GM19438 (cell line): Measurements from ENCODE around the gene PKMYT1.

Source experiments
- ATAC-seq: cut with Tn5 transposase; IDR thresholded peaks from one replicate; pipeline ENCODE4 v1.9.1; 2021; ENCODE audit warnings: low read depth; ENCODE audit not compliant: unreplicated experiment

Gene PKMYT1

GRCh38 chr16:2980227-2981176 is at the start of gene PKMYT1:
Gene PKMYT1 (minus strand): TSS chr16:2980446. CDS start chr16:2979657, 789 bp downstream.
- ATAC-seq: peak; percentile 56

- ATAC-seq: no peak
Measured at GRCh38 chr16:3029491-3030221, 49.4 kb upstream of the PKMYT1 start.

DNA sequence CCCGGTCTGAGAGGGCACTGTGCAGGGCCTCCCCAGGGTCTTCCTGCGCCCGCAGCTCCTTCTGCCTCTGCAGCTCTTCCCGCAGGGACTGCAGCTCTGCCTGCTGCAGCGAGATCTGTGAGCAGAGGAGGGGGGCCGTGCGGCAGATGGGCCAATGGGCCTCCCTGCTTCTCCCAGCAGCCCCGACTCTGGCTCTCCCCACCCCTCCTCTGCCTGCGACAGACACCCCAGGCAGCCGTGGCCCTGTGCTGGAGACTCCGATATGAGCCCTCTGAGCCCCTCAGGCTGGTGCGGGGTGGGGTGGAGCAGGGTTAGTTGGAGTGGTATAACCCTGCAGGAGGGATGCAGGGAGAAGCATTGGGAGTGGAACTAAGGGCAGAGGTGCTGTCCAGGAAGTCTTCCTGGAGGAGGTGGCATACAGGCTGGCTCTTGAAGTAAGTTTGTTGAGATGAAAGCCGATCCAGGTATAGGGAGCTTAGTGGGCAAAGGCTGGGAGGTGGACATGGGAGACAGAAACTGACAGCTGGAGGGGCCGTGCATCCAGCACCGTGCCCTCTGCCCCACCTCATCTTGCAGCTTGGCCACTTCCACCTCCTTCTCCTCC is 48.6 kb upstream of the PKMYT1 start:
- ATAC-seq: no peak

DNA sequence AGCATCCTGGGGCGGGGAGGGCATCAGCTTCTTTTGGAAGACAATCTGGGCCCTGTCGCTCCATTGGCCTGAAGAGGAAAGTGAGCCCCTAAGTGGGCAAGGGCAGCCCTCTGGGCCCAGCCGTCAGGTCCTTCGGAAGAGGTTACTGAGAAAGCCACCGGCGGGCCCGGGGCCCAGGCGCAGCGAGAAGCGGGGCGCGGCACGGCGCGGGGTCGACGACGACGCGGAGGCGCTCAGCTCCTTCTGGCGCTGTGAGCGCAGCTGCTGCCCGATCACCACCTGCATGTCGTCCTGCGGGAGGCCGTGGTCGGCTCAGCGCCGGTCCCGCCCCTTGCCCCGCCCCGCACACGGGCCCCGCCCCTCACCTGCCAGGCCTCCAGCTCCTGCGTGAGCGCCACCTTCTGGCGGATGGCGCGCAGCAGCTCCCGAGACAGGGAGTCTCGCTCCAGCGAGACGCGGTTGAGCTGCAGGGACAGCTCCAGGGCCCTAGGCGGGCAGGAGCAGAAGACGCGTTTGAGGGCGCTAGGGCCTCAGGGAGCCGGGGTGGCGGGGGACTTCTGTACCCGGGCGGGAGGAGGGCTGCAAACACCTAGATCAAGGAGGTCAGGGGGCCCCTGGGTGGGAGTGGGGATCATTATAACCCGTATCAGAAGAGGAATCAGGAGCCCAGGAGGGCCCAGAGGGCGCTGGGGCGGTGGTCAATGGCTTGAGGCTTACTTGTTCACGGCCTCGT is 47.9 kb upstream of the PKMYT1 start:
- ATAC-seq: peak; percentile 38

DNA sequence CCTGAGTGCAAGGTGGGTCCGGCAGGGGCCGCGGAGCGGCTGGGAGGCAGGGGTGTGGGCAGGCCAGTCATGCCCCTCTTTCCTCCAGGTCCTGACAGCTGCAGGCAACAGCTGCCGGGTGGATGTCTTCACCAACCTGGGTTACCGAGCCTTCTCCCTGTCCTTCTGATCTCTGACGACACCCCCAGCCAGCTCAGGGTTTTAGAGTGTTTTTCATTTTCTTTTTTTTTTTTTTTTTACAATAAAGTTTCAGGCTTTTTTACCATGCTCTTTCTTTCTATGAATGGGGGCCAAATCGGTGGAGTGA is 47.2 kb upstream of the PKMYT1 start:
- ATAC-seq: no peak

DNA sequence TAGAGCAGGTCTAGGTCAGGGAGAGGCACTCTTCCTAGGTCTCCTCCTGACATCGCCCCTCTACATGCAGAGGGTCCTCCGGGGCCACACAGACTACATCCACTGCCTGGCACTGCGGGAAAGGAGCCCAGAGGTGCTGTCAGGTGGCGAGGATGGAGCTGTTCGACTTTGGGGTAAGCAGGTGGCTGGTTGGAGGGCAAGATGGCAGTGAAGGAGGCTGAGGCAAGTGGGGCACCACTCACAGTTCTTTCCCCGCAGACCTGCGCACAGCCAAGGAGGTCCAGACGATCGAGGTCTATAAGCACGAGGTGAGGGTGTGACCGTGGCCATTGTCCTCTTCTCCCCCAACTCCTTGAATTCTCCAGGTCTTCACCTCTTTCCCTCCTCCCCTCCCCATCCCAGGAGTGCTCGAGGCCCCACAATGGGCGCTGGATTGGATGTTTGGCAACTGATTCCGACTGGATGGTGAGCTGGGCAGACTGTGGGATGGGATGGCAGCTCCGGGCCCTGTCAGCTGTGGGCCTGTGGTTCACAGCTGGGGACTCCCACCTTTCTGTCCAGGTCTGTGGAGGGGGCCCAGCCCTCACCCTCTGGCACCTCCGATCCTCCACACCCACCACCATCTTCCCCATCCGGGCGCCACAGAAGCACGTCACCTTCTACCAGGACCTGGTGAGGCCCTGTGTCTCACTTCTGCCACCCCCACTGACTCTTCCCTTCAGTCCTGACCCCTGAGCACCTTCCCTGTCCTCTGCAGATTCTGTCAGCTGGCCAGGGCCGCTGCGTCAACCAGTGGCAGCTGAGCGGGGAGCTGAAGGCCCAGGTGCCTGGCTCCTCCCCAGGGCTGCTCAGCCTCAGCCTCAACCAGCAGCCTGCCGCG is 46.6 kb upstream of the PKMYT1 start:
- no peak for ATAC-seq

- no peak for ATAC-seq
Measured at GRCh38 chr16:3026003-3026378, 45.7 kb upstream of the PKMYT1 start.

DNA sequence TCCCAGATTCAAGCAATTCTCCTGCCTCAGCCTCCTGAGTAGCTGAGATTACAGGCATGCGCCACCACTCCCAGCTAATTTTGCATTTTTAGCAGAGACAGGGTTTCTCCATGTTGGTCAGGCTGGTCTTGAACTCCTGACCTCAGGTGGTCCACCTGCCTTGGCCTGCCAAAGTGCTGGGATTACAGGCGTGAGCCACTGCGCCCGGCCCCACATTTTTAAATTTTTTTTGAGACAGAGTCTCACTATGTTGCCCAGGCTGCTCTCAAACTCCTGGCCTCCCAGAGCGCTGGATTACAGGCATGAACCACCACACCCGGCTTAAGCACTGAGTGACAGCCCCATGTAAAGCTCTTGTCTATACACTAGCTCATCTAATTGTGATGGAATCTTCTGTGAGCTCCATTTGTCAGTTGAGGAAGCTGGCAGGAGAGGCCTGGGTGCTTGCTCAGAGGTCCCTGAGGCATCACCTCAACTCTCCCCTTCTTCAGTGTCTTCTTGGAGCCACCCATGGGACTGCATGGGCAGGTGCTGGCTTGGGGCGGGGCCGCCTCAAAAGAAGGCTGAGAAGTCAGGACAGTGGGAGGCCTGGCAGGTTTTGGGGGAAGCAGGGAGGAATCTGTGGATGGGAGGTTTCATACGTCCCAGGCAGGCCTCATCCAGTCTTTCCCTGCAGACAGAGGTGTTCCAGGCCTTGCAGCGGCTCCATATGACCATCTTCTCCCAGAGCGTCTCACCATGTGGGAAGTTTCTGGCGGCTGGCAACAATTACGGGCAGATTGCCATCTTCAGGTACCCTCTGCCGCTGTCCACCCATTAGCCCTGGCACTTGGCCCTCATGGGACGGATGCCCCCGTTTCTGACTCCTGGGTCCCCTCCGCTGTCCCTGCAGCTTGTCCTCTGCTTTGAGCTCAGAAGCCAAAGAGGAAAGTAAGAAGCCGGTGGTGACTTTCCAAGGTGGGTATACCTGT is 45.1 kb upstream of the PKMYT1 start:
- ATAC-seq: no peak

- peak; percentile 61 for ATAC-seq
Measured at GRCh38 chr16:3023669-3024478, 43.6 kb upstream of the PKMYT1 start, which contains the start of the genes HCFC1R1 and THOC6. Gene HCFC1R1 (minus strand): TSS chr16:3023942. CDS start chr16:3023941, 1 bp downstream. Gene THOC6 (plus strand): TSS chr16:3024035. CDS start chr16:3024327, 292 bp downstream.

- no peak for ATAC-seq
Measured at GRCh38 chr16:3023415-3023668, 43.1 kb upstream of the PKMYT1 start.

GRCh38 chr16:3022684-3023414 is 42.6 kb upstream of the PKMYT1 start:
- ATAC-seq: no peak

- no peak for ATAC-seq
Measured at GRCh38 chr16:3022208-3022683, 42.0 kb upstream of the PKMYT1 start.

DNA sequence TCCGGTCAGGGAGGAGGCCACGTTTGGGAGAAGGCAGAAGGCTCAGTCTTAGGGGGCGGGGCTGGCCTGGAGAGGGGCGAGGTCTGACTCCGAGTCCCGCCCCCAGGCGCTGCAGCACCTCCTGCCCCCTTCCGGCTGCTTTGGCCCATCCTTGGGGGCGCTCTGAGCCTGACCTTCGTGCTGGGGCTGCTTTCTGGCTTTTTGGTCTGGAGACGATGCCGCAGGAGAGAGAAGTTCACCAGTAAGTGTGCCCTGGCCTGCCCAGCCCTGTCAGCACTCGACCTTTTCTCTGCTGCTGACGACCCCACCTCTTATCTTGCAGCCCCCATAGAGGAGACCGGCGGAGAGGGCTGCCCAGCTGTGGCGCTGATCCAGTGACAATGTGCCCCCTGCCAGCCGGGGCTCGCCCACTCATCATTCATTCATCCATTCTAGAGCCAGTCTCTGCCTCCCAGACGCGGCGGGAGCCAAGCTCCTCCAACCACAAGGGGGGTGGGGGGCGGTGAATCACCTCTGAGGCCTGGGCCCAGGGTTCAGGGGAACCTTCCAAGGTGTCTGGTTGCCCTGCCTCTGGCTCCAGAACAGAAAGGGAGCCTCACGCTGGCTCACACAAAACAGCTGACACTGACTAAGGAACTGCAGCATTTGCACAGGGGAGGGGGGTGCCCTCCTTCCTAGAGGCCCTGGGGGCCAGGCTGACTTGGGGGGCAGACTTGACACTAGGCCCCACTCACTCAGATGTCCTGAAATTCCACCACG is 41.4 kb upstream of the PKMYT1 start:
- no peak for ATAC-seq

GRCh38 chr16:3020604-3021448 is 40.6 kb upstream of the PKMYT1 start:
- no peak for ATAC-seq

DNA sequence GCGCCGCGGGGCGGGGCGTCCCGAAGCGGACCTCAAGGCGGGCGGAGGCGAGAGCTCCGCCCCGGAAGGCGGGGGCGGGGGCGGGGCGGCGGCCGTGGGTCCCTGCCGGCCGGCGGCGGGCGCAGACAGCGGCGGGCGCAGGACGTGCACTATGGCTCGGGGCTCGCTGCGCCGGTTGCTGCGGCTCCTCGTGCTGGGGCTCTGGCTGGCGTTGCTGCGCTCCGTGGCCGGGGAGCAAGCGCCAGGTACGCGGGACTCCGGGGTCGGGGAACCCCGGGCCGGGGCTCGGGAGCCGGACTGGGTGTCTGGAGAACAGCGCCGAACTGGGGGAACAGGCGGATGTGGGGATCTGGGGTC is 40.0 kb upstream of the PKMYT1 start, which contains the start of gene TNFRSF12A:
Gene TNFRSF12A (plus strand): TSS at position 122 of the 357 bp plus-strand sequence. CDS start 30 bp downstream, at position 152.
- no peak for ATAC-seq
